ENCODE measurements around the gene G6PC1. TPM values are rescaled to one million over a fixed set of nuclear protein-coding genes. Genes with fewer than 3 reads are reported as not detected.

G6PC1 gene
- total and polyA plus RNA-seq, 2 experiments from 2014 or later: not detected

GRCh38 chr17:42868338-42868737 lies 32.3 kb upstream of the G6PC1 start (continued):
- TF ChIP-seq ETS1 (IDR thresholded peaks at IDR 0.05) (no peak), STAT1 (IDR thresholded peaks at IDR 0.05; ENCODE audit: unreplicated experiment) (no peak), POLR2AphosphoS5 (IDR thresholded peaks at IDR 0.05; ENCODE audit: low read depth) (no peak), CTCF (conservative IDR thresholded peaks at IDR 0.05; ENCODE audit: low read depth in 2 of 2) (no peak), CREB1 (CRISPR knock-in tag; IDR thresholded peaks at IDR 0.05; ENCODE audit: low read depth) (no peak), ZNF114 (CRISPR knock-in tag; IDR thresholded peaks at IDR 0.05) (no peak)

- no peak overlapping the region for H3K27ac Mint-ChIP-seq
- H3K36me3 Mint-ChIP-seq (ENCODE audit: low read depth): peaks cover 8% of the 10 kb centered on the region; the same call in 2 of the 3 replicates
- no peaks in the 10 kb centered on the region for H3K27me3 ChIP-seq (ENCODE audit: insufficient read depth)
- H3F3A ChIP-seq (replicated peaks; ENCODE audit: low read depth): no peaks in the 10 kb centered on the region
- H3K27ac ChIP-seq (ENCODE audit: low read depth): no peak overlapping the region
- no peak overlapping the region for H3K4me3 ChIP-seq
- H3K9me2 ChIP-seq (ENCODE audit: insufficient read depth): no peaks in the 10 kb centered on the region
- no peak overlapping the region for H3K4me3 Mint-ChIP-seq
- TF ChIP-seq EZH2 (IDR thresholded peaks at IDR 0.05; ENCODE audit: low read depth, unreplicated experiment) (no peak), ZNF114 (CRISPR knock-in tag; IDR thresholded peaks at IDR 0.05) (no peak)
- H3K4me1 ChIP-seq (ENCODE audit: insufficient read depth): no peaks in the 10 kb centered on the region
- no peak for DNase-seq (ENCODE audit: low spot score)
- no peaks in the 10 kb centered on the region for H4K20me1 ChIP-seq (replicated peaks; ENCODE audit: insufficient read depth)
- no peaks in the 10 kb centered on the region for H3K79me2 ChIP-seq (replicated peaks; ENCODE audit: insufficient read depth)
- peaks cover 24% of the 10 kb centered on the region for H3K9me3 Mint-ChIP-seq
- no peaks in the 10 kb centered on the region; the same call in 1 of the 2 replicates for H3K36me3 ChIP-seq (ENCODE audit: insufficient read depth)
- H3K27me3 Mint-ChIP-seq (ENCODE audit: insufficient read depth, low read depth, poor library complexity): peaks cover 2% of the 10 kb centered on the region
- H3K4me1 Mint-ChIP-seq: peaks cover 4% of the 10 kb centered on the region
- no peak overlapping the region for H2AFZ ChIP-seq
- ATAC-seq: no peak
- H3K4me2 ChIP-seq: no peak overlapping the region
These were observed 29.0 kb upstream of the G6PC1 start for GRCh38 chr17:42871647-42872046.

- H3K27ac ChIP-seq (ENCODE audit: low read depth): no peak overlapping the region
- H2AFZ ChIP-seq: no peak overlapping the region
- Mint-ChIP-seq H3K36me3 (ENCODE audit: low read depth) (peaks cover 8% of the 10 kb centered on the region; the same call in 2 of the 3 replicates), H3K27me3 (ENCODE audit: insufficient read depth, low read depth, poor library complexity) (peaks cover 3% of the 10 kb centered on the region), H3K9me3 (peaks cover 24% of the 10 kb centered on the region), H3K27ac (no peak overlapping the region), H3K4me1 (peaks cover 2% of the 10 kb centered on the region; the same call in 1 of the 3 replicates), H3K4me3 (no peak overlapping the region)
- H3K4me3 ChIP-seq: no peak overlapping the region
- no peaks in the 10 kb centered on the region for H3F3A ChIP-seq (replicated peaks; ENCODE audit: low read depth)
- H3K4me1 ChIP-seq (ENCODE audit: insufficient read depth): no peaks in the 10 kb centered on the region
- no peaks in the 10 kb centered on the region for H4K20me1 ChIP-seq (replicated peaks; ENCODE audit: insufficient read depth)
- H3K36me3 ChIP-seq (ENCODE audit: insufficient read depth): no peaks in the 10 kb centered on the region; the same call in 1 of the 2 replicates
- ATAC-seq (no peak), DNase-seq (ENCODE audit: low spot score) (no peak)
- 0 out of 2 replicates have a peak, but pooled peaks cover 2% of the 10 kb centered on the region for H3K27me3 ChIP-seq (ENCODE audit: insufficient read depth)
- H3K4me2 ChIP-seq: no peak overlapping the region
- no peak for TF ChIP-seq CREB1 (CRISPR knock-in tag; IDR thresholded peaks at IDR 0.05; ENCODE audit: low read depth)
- no peak for TF ChIP-seq EZH2phosphoT487 (IDR thresholded peaks at IDR 0.05; ENCODE audit: unreplicated experiment)
- no peak for TF ChIP-seq ETS1 (IDR thresholded peaks at IDR 0.05)
- no peak for TF ChIP-seq CTCF (conservative IDR thresholded peaks at IDR 0.05; ENCODE audit: low read depth in 2 of 2)
- TF ChIP-seq EZH2 (IDR thresholded peaks at IDR 0.05; ENCODE audit: low read depth, unreplicated experiment): no peak
- no peak for TF ChIP-seq NANOG (IDR thresholded peaks at IDR 0.05; ENCODE audit: borderline replicate concordance)
- TF ChIP-seq ZNF114 (CRISPR knock-in tag; IDR thresholded peaks at IDR 0.05): no peak
- TF ChIP-seq JUNB (IDR thresholded peaks at IDR 0.05; ENCODE audit: unreplicated experiment): no peak
- no peak for TF ChIP-seq POLR2AphosphoS5 (IDR thresholded peaks at IDR 0.05; ENCODE audit: low read depth)
- no peak for TF ChIP-seq REST (IDR thresholded peaks at IDR 0.05; ENCODE audit: unreplicated experiment)
- no peaks in the 10 kb centered on the region for H3K79me2 ChIP-seq (replicated peaks; ENCODE audit: insufficient read depth)
- no peaks in the 10 kb centered on the region for H3K9me2 ChIP-seq (ENCODE audit: insufficient read depth)
These were observed 28.2 kb upstream of the G6PC1 start for GRCh38 chr17:42872251-42872965.
